ENCODE results near the gene ZDHHC8.

DNA sequence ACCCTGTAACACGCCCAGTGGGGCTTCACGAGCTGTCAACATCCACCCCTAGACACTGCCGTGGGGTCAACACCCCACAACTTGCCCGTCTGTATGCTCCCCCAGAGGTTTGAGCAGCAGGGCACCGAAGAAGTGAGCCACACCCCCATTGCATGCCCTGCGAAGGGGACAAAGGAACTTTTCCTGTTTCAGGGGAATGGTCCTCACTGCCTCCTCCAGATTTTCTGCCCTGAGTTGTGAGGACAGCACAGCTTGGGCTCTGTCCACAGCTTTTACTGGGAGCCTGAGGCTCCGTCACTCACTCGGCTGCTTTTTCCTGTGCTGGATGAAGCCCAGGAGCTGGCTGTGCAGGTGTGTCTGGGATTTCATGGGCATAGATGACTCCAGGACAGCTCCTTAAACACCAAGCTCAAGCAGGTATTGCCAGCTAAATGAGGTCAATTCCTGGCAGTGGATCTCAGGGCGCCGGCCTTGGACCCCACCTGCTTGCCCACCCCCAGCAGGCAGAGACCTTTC is 59.5 kb downstream of the ZDHHC8 start:
- TF ChIP-seq POLR2A (IDR thresholded peaks at IDR 0.05; ENCODE audit: low read length) (no peak), GATA1 (IDR thresholded peaks at IDR 0.05; ENCODE audit: low read depth, low read length) (no peak)
